HG03432 (cell line): ENCODE measurements around the gene EFS.
"Not testable (repeated sequence)": the region's sequence is repeated elsewhere in the genome, so short reads cannot be mapped to it uniquely, and the experiment has no call there.

Experiments
- ATAC-seq: cut with Tn5 transposase; IDR thresholded peaks from one replicate; pipeline ENCODE4 v1.9.1; 2021; ENCODE audit warnings: mild to moderate bottlenecking, moderate library complexity; ENCODE audit not compliant: unreplicated experiment

The EFS gene

GRCh38 chr14:23399591-23399990 lies 34.6 kb upstream of the EFS start:
- ATAC-seq = no peak

DNA sequence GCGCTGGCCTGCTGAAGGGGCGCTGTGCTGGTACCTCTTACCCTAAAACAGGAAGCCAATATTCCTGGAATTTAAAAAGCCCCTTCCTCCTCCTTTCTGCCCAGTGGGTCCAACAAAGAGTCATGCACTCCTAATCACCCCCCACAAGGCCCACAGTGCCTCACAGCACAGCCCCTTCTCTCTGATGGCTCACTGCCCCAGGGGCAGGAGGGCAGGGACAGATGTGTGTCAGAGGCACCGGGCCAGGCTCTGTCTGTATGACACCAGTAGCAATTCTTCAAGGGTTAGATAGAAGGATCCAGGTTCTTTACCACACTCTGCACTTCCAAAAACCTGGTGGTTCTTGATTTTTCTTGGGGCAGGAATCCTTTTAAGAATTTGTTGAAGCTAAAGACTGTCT lies 34.2 kb upstream of the EFS start:
- ATAC-seq = no peak

DNA sequence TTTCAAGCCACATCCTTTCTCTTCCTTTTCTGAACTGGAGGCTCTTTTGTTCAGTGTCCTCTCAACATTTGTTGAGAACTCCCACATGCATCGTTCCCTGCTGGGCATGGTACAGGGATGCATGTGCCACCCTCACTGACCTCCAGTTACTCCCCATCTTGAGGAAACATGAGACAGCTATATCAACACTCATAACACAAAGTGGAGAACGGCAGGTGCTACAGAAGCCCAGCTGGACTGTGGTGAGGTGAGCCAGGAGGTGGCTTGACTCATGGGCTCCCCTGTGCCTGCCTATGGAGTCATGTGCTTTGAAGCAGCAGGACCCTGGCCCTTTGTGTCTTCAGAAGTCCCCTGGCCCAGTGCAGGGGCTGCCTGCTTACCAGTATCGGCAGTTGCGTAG lies 33.4 kb upstream of the EFS start:
- no peak for ATAC-seq

DNA sequence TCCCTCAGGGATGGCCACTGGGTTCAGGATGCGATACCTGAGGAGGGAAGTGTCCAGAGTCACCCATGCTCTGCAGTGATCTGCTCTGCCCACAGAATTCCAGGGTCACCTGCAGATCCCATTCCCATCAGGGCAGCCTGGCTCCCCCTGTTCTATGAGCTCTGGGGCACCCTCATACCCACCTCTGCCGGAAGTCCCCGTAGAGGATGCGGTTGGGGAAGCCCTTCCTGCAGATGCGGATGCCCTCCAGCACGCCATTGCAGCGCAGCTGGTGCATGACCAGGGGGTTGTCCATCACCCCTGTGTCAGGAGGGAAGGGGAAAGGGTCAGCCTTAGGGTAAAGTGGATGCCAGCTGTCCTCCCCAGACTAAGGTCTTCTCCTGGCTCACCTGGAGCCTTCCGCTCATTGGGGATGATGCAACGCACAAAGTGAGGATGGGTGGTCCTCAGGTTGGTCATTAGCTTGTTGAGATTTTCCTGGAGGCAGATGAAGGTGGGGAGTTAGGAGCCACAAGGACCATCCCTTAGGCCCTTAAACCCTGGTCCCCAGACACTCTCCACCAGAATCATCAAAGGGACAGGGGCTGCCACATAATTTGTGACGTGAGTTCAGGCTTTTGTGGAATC lies 31.9 kb upstream of the EFS start:
- no peak for ATAC-seq

- ATAC-seq = no peak
Observed at GRCh38 chr14:23396126-23396525, 31.2 kb upstream of the EFS start.

- ATAC-seq = no peak
Observed at GRCh38 chr14:23392613-23393012, 27.6 kb upstream of the EFS start.

DNA sequence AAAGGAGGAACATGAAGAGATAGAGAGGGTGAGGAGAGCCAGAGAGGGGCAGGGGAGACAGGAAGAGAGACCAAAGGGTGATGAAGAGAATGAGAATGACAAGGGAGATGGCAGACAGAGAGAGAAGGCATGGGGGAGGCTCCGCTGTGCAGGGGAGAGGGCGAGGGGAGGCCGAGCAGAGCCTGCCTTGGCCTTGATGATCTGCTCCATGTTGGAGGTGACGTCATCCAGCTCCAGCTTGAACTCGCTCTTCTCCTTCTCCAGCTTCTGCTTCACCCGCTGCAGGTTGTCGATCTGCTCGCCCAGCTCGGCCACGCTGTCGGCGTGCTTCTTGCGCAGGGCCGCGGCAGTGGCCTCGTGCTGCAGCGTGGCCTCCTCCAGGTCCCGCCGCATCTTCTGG lies 24.9 kb upstream of the EFS start:
- ATAC-seq = not testable (repeated sequence)

- ATAC-seq = no peak
Observed at GRCh38 chr14:23389396-23389795, 24.4 kb upstream of the EFS start.

DNA sequence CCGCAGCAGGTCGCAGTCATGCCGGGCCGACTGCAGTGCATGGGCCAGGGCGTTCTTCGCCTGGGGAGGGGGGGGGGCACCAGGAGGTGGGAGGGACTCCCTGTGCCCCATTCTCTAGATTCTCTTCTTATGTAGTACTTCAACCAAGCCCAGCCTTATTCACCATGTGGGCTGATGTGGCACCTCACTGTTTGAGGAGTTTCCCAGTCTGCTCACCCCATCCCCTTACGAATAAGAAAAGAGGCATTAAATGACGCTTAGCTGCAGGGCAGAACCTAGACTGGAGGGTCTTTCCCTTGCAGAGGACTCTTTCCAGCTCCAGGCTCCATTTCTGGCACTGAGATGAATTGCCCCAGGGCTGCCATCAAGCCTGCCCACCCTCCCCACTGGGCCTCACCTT lies 24.0 kb upstream of the EFS start:
- ATAC-seq = no peak

GRCh38 chr14:23387916-23388882 lies 23.2 kb upstream of the EFS start:
- ATAC-seq = no peak

DNA sequence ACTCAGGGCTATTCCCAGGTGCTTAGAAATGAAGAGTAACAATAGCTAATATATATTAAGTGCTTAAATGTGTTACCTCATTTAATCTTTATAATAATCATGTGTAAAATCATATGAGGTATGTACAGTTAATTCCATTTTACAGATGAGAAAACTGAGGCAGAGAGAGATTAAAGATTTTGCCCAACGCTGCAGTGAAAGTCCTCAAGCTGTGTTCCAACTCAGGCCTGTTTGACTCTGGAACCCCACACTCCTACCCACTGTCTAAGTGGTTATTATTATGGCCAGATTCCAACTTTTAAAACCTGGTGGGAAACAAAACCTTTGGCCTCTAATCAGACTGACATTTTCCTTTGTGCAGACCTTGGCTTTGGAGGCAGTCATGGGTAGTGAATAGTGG lies 22.0 kb upstream of the EFS start:
- ATAC-seq = no peak

DNA sequence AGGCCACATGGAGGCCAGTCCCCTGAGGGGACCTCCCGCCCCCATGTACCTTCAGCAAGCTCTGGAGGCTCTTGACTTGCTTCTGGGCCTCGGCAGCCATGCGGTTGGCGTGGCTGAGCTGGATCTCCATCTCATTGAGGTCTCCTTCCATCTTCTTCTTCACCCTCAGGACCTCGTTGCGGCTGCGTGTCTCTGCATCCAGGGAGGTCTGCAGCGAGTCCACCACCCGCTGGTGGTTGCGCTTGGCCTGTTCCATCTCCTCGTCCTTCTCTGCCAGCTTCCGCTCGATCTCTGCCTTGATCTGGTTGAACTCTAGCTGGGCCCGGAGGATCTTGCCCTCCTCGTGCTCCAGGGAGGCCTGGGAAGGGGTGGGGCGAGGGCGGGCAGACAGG lies 21.3 kb upstream of the EFS start:
- ATAC-seq = not testable (repeated sequence)

- no peak for ATAC-seq
Observed at GRCh38 chr14:23385642-23386265, 20.8 kb upstream of the EFS start.

- ATAC-seq = no peak
Observed at GRCh38 chr14:23385244-23385641, 20.3 kb upstream of the EFS start.

DNA sequence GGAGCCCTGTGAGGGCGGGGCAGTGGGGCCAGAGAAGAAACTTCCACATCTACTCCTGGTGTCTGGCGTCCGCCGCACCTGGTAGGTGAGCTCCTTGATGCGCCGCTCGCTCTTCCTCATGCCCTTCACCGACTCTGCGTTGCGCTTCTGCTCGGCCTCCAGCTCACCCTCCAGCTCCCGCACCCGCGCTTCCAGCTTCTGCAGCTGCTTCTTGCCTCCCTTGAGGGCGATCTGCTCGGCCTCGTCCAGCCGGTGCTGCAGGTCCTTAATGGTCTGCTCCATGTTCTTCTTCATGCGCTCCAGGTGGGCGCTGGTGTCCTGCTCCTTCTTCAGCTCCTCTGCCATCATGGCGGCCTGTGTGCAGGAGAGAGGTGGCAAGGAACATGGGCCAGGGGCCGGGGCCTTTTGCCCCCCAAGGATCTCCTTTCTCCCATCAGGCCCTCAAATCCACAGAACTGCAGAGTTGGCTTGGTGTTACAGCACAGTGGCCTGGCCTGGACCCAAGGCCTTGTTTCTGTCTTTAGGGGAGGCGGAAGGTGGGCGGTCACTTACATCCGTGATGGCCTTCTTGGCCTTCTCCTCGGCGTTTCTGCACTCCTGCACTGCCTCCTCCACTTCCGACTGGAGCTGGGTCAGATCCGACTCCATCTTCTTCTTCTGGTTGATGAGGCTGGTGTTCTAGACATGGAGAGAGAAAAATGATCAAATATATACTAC lies 19.6 kb upstream of the EFS start:
- ATAC-seq = no peak

DNA sequence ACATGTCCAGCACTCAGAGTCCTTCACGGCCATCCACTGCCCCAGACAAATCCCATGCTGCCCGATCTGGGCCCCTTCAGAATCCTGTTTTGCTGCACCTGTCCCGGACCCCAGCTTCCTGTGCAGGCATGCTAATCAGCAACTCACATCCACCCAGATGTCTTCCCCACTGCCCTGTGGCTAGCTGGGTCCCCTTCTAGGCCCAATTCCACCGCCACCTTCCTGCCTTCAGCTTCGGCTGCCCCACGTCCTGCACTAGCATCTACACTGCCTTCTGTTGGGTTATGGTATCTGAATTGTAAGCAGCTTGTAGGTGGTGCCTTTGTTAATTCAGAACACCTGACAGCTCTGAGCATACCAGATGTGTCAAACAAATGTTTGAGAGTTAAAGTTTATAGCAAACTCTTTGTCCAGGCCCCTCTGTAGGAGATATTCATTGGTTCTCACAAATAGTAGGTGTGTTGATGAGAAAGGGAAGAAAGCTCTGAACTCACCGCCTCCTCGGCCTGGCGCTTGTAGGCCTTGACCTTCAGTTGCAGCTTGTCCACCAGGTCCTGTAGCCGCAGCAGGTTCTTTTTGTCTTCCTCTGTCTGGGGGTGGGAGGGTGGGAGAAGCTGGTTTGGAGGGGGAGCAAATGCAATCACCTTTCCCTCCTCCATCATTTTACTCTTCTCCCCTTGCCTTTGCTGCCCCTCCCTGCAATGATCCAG lies 17.9 kb upstream of the EFS start:
- ATAC-seq = no peak

- ATAC-seq = no peak
Observed at GRCh38 chr14:23382276-23382675, 17.3 kb upstream of the EFS start.

- no peak for ATAC-seq
Observed at GRCh38 chr14:23381871-23382270, 16.9 kb upstream of the EFS start.

DNA sequence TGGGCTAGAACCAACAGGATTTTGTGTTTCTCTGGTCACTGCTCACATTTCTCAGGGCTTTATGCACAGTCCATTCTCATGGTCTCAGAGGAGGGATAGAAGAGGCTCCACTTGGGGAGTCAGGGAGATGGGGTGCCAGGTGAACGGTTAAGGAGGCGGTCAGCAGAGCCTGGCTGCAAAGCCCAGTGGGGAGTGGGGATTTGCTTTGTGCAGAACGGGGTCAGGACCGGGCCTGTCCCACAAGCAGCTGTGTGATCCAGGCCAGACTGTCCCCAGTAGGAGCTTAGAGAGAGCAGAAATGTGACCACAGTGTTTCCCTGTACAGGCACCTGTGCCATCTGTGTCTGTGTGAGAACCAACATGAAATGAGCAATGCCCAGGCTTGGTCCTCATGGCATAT lies 16.0 kb upstream of the EFS start:
- ATAC-seq = no peak

DNA sequence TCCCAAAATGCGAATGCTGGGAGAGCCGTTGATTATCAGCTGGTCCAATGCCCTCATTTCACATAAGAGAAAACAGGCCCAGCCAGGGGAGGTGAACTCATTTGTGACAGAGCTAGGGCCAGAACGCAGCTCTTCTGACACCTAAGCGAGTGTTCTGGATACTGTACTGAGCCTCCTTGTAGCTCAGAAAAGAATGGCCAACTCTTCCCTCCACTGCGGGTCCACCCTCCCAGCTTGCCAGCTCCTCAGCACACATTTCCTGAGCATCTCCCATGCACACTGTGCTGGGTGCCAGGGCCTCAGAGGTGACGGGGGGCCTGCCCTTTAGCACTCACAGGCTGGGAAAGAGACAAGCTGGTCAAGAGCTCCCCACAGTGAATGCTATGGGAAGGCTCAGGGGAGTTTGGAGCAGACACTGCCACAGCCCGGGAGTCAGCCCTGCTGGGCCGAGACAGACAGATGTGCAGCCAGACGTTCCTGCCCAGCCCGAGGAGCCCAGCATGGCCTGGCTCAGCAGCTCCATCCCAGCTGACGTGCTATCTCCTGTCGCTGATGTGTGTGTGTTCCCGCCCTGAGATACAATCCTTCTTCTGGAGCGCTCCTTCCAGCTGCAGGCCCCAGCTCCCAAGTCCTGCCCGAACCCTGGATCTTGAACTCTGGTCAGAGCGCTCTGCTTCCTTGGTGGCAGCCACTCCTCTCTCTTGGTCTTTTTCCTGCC lies 15.4 kb upstream of the EFS start:
- no peak for ATAC-seq
